Lung (tissue), 12 donors: ENCODE measurements around the gene PIP5K1B. TPM values are rescaled to one million over a fixed set of nuclear protein-coding genes. Genes with fewer than 3 reads are reported as not detected.

Experiments used
- ATAC-seq: fragments of 200-7000 bp; cut with Tn5 transposase; one replicate; pipeline ENCODE4 v1.9.1; 2020; ENCODE audit warnings: moderate number of reproducible peaks; ENCODE audit not compliant: insufficient read depth, low FRiP score
- DNase-seq, 3 donors: peaks; one replicate each; pipeline ENCODE4 v3.0.0-alpha.2; 2013 to 2017
- H3K27ac ChIP-seq, 2 donors: one replicate each; pipeline ENCODE4 v1.5.1; 2013; ENCODE audit warnings: mild to moderate bottlenecking in 2 of 2, moderate library complexity in 2 of 2, control low read depth in 1 of 2, inconsistent platforms in 1 of 2, low read depth in 1 of 2, low read length in 1 of 2
- H3K27me3 ChIP-seq, 3 donors: one replicate each; pipeline ENCODE4 v1.5.1; 2013; ENCODE audit warnings: low read length in 2 of 3; ENCODE audit not compliant: control insufficient read depth in 3 of 3, insufficient read depth in 3 of 3
- H3K36me3 ChIP-seq, 4 donors: one replicate each; pipeline ENCODE4 v1.5.1; 2013; ENCODE audit warnings: low read length in 4 of 4, mild to moderate bottlenecking in 1 of 4, moderate library complexity in 1 of 4; ENCODE audit not compliant: control insufficient read depth in 4 of 4, insufficient read depth in 4 of 4
- H3K4me1 ChIP-seq, 5 donors: one replicate each; pipeline ENCODE4 v1.5.1; 2013; ENCODE audit warnings: low read length in 5 of 5, mild to moderate bottlenecking in 2 of 5, moderate library complexity in 1 of 5; ENCODE audit not compliant: control insufficient read depth in 5 of 5, insufficient read depth in 5 of 5
- H3K4me3 ChIP-seq: one replicate; pipeline ENCODE4 v1.5.1; 2013; ENCODE audit warnings: mild to moderate bottlenecking, control low read depth, moderate library complexity
- H3K9ac ChIP-seq, 2 donors: one replicate each; pipeline ENCODE4 v1.5.1; 2013; ENCODE audit warnings: low read length in 2 of 2, control low read depth in 1 of 2; ENCODE audit not compliant: insufficient read depth in 1 of 2
- H3K9me3 ChIP-seq, 4 donors: one replicate each; pipeline ENCODE4 v1.5.1; 2013; ENCODE audit warnings: low read length in 3 of 4, mild to moderate bottlenecking in 1 of 4, moderate library complexity in 1 of 4; ENCODE audit not compliant: control insufficient read depth in 4 of 4, insufficient read depth in 3 of 4
- CTCF ChIP-seq: IDR thresholded peaks from 2 replicates; pipeline ENCODE4 v1.5.1; 2012; ENCODE audit warnings: mild to moderate bottlenecking; ENCODE audit errors: control extremely low read depth, extremely low read depth
- WGBS, 2 donors: extraction: QIAGEN DNeasy Blood & Tissue Kit; methylation state at CpG; one replicate each; pipeline ENCODE4 v1.1.7; 2013; 5-methylcytosine and 5-hydroxymethylcytosine counted together
- polyA plus RNA-seq, 2 donors: library from polyadenylated mRNA; stranded (reverse); fragments of 200-250 nt; gene quantifications; one replicate each; pipeline ENCODE4 v1.2.1, GENCODE V29; 2013
- total RNA-seq, 2 donors: library from RNA; depleted of rRNA in 1 of 2; stranded (reverse); fragments of >200 nt in 1 of 2; gene quantifications; one replicate each; pipeline ENCODE4 v1.2.1, GENCODE V29; 2014 to 2021
- donor health status: control.
- donor health status: control.
- donor health status: Bipolar disorder and iron deficiency.
- donor health status: healthy.
- donor health status: DM: yes; HTN: yes; CAD: no.

The PIP5K1B gene
- total and polyA plus RNA-seq, 4 donors, result 6.6 to 28.2 (median 15.6) TPM

- H3K27ac ChIP-seq, result no peak overlapping the region
- WGBS, 2 donors, result 66 to 73% methylated on average over 6 of the region's 6 CpGs
- peaks cover 0 to 7% (median 0%) of the 10 kb centered on the region in 5 donors for H3K4me1 ChIP-seq
- H3K27me3 ChIP-seq, result no peaks in the 10 kb centered on the region
- ATAC-seq, result no peak
- no peak overlapping the region for H3K4me3 ChIP-seq
- H3K9me3 ChIP-seq, result no peaks in the 10 kb centered on the region
- H3K9ac ChIP-seq, result no peak overlapping the region
- DNase-seq, result no peak
- H3K36me3 ChIP-seq, result no peaks in the 10 kb centered on the region
- TF ChIP-seq CTCF, result no peak
Measured at GRCh38 chr9:68802525-68803015, 97.5 kb downstream of the PIP5K1B start.

GRCh38 chr9:68804911-68805889 is 100.2 kb downstream of the PIP5K1B start:
- Histone ChIP-seq H3K9ac (no peak overlapping the region), H3K27me3 (no peaks in the 10 kb centered on the region), H3K4me3 (no peak overlapping the region), H3K36me3 (no peaks in the 10 kb centered on the region), H3K4me1 (peaks cover 0 to 9% (median 0%) of the 10 kb centered on the region in 5 donors), H3K9me3 (no peaks in the 10 kb centered on the region), H3K27ac (peak overlapping the region; percentile 71 to 78)
- TF ChIP-seq CTCF, result no peak
- WGBS, 2 donors, result 66 to 77% methylated on average over 11 of the region's 11 CpGs
- ATAC-seq (peak; percentile 23), DNase-seq (peak; percentile 6 to 37 (median 29))

GRCh38 chr9:68805890-68806517 is 101.0 kb downstream of the PIP5K1B start:
- Histone ChIP-seq H3K9me3 (no peaks in the 10 kb centered on the region), H3K36me3 (no peaks in the 10 kb centered on the region), H3K27ac (peak overlapping the region; percentile 35 to 78), H3K4me1 (peaks cover 0 to 9% (median 0%) of the 10 kb centered on the region in 5 donors), H3K27me3 (no peaks in the 10 kb centered on the region), H3K4me3 (no peak overlapping the region), H3K9ac (no peak overlapping the region)
- WGBS, 2 donors, result 85 to 87% methylated on average over 3 of the region's 3 CpGs
- TF ChIP-seq CTCF, result no peak
- DNase-seq, result no peak
- no peak for ATAC-seq
